H1 (cell line): ENCODE data around the gene DDX42. TPM values are rescaled to one million over a fixed set of nuclear protein-coding genes. Genes with fewer than 3 reads are reported as not detected.

ENCODE experiments used
- CTCF ChIA-PET: fragments of 300-600 bp; sonication (Branson Sonifier 250); formaldehyde crosslinking; loops from one replicate; lab custom pipeline; 2021; ENCODE audit not compliant: partially characterized antibody; lab: Charles Lee
- POLR2A ChIA-PET: fragments of 300-600 bp; sonication (Branson Sonifier 250); formaldehyde crosslinking; loops from one replicate; lab custom pipeline; 2021; ENCODE audit warnings: inconsistent platforms; ENCODE audit not compliant: partially characterized antibody; lab: Charles Lee
- DNase-seq, 2 experiments: peaks; one replicate each; pipeline versions ENCODE4 v3.0.0 to v3.0.0-alpha.2; 2010 to 2022; ENCODE audit warnings: low spot score in 2 of 2, low read depth in 1 of 2, mixed read lengths in 1 of 2
- FAIRE-seq: peaks from 2 replicates; lab custom pipeline; 2011; peaks lifted over from hg19 to GRCh38; lab: Jason Lieb, UNC
- H2AFZ ChIP-seq: 2 replicates; pipeline ENCODE4 v1.8.1; 2012; ENCODE audit warnings: low read length, inconsistent platforms
- H2AK5ac ChIP-seq: 2 replicates; pipeline ENCODE4 v1.6.1; 2013; ENCODE audit warnings: low read depth, low read length
- H2BK120ac ChIP-seq: replicated peaks from 2 replicates; pipeline ENCODE3; 2013; ENCODE audit warnings: low read depth, low read length, inconsistent platforms
- H2BK12ac ChIP-seq: 2 replicates; pipeline ENCODE4 v1.6.1; 2013; ENCODE audit warnings: low read depth, low read length
- H2BK15ac ChIP-seq: 2 replicates; pipeline ENCODE4 v1.6.1; 2013; ENCODE audit warnings: low read length
- H2BK20ac ChIP-seq: 2 replicates; pipeline ENCODE4 v1.6.1; 2013; ENCODE audit warnings: low read length
- H2BK5ac ChIP-seq: 2 replicates; pipeline ENCODE4 v1.6.1; 2013; ENCODE audit warnings: low read depth, low read length
- H3K14ac ChIP-seq: 2 replicates; pipeline ENCODE4 v1.6.1; 2013; ENCODE audit warnings: inconsistent platforms; ENCODE audit not compliant: insufficient read length
- H3K18ac ChIP-seq: 2 replicates; pipeline ENCODE4 v1.6.1; 2013; ENCODE audit warnings: low read length; ENCODE audit errors: extremely low read depth
- H3K23ac ChIP-seq: 2 replicates; pipeline ENCODE4 v1.6.1; 2013; ENCODE audit warnings: inconsistent platforms; ENCODE audit not compliant: insufficient read length
- H3K23me2 ChIP-seq: 2 replicates; pipeline ENCODE4 v1.6.1; 2013; ENCODE audit warnings: low read depth, low read length
- H3K27ac ChIP-seq: 2 replicates; pipeline ENCODE4 v1.6.1; 2011; ENCODE audit warnings: low read depth, low read length, inconsistent platforms
- H3K27me3 ChIP-seq, 4 experiments: replicated peaks in 1 of 4; 1 replicate in 1 of 4; 2 replicates in 3 of 4; pipeline versions ENCODE4 v1.6.1 to v1.8.1; 2011 to 2013; ENCODE audit warnings: low read length in 3 of 4, mild to moderate bottlenecking in 3 of 4, inconsistent platforms in 2 of 4, mixed read lengths in 2 of 4, moderate library complexity in 1 of 4; ENCODE audit not compliant: control insufficient read depth in 3 of 4, insufficient read depth in 3 of 4; ENCODE audit errors: extremely low read depth in 1 of 4
- H3K36me3 ChIP-seq, 4 experiments: 2 replicates each; pipeline versions ENCODE4 v1.6.1 to v1.8.1; 2011 to 2013; ENCODE audit warnings: mild to moderate bottlenecking in 4 of 4, low read length in 3 of 4, moderate library complexity in 2 of 4, control low read depth in 1 of 4, inconsistent platforms in 1 of 4; ENCODE audit not compliant: insufficient read depth in 4 of 4, control insufficient read depth in 2 of 4
- H3K4ac ChIP-seq: replicated peaks from 2 replicates; pipeline ENCODE3; 2013; ENCODE audit warnings: low read length, low read depth, mixed read lengths, inconsistent platforms; ENCODE audit not compliant: insufficient read length
- H3K4me1 ChIP-seq, 4 experiments: replicated peaks in 1 of 4; 1 replicate in 1 of 4; 2 replicates in 3 of 4; pipeline versions ENCODE4 v1.6.1 to v1.8.1; 2011 to 2013; ENCODE audit warnings: low read length in 3 of 4, inconsistent platforms in 2 of 4, mixed read lengths in 1 of 4; ENCODE audit not compliant: insufficient read depth in 4 of 4, control insufficient read depth in 3 of 4
- H3K4me2 ChIP-seq, 2 experiments: 2 replicates each; pipeline versions ENCODE4 v1.6.1 to v1.8.1; 2011 to 2013; ENCODE audit warnings: low read depth in 2 of 2, low read length in 2 of 2, control low read depth in 1 of 2, inconsistent platforms in 1 of 2, mild to moderate bottlenecking in 1 of 2; ENCODE audit not compliant: insufficient read depth in 1 of 2
- H3K4me3 ChIP-seq, 4 experiments: fragments of 200-600, 300-600 bp in 1 of 4; sonication (generic), shearing (Covaris generic), sonication (Bioruptor Twin) in 1 of 4; 2 replicates each; pipeline versions ENCODE4 v1.5.1 to v1.8.1; 2011 to 2016; ENCODE audit warnings: low read length in 4 of 4, low read depth in 3 of 4, control low read depth in 2 of 4, inconsistent platforms in 2 of 4, mild to moderate bottlenecking in 2 of 4, mixed read lengths in 1 of 4, moderate library complexity in 1 of 4; ENCODE audit not compliant: insufficient read depth in 2 of 4; ENCODE audit errors: extremely low read depth in 1 of 4
- H3K56ac ChIP-seq: replicated peaks from 2 replicates; pipeline ENCODE3; 2013; ENCODE audit warnings: low read depth, mild to moderate bottlenecking, mixed read lengths, low read length, inconsistent platforms; ENCODE audit not compliant: insufficient read length
- H3K79me1 ChIP-seq: 2 replicates; pipeline ENCODE4 v1.6.1; 2013; ENCODE audit warnings: low read depth, low read length, control low read depth
- H3K79me2 ChIP-seq, 2 experiments: 2 replicates each; pipeline versions ENCODE4 v1.6.1 to v1.8.1; 2012 to 2013; ENCODE audit warnings: low read length in 2 of 2, mild to moderate bottlenecking in 2 of 2, inconsistent platforms in 1 of 2; ENCODE audit not compliant: insufficient read depth in 2 of 2, control insufficient read depth in 1 of 2
- H3K9ac ChIP-seq, 4 experiments: replicated peaks in 1 of 4; 1 replicate in 1 of 4; 2 replicates in 3 of 4; pipeline versions ENCODE4 v1.6.1 to v1.8.1; 2011 to 2013; ENCODE audit warnings: low read depth in 3 of 4, low read length in 3 of 4, control low read depth in 2 of 4, mild to moderate bottlenecking in 2 of 4, moderate library complexity in 2 of 4, inconsistent platforms in 1 of 4; ENCODE audit errors: extremely low read depth in 1 of 4
- H3K9me3 ChIP-seq, 2 experiments: 2 replicates each; pipeline versions ENCODE4 v1.6.1 to v1.8.1; 2012 to 2013; ENCODE audit warnings: mild to moderate bottlenecking in 2 of 2, moderate library complexity in 2 of 2, control low read depth in 1 of 2, inconsistent platforms in 1 of 2, low read depth in 1 of 2, low read length in 1 of 2, mixed read lengths in 1 of 2; ENCODE audit not compliant: insufficient read depth in 2 of 2
- H4K20me1 ChIP-seq, 2 experiments: replicated peaks in 1 of 2; 2 replicates each; pipeline versions ENCODE3 to v1.8.1; 2011 to 2013; ENCODE audit warnings: inconsistent platforms in 2 of 2, low read length in 2 of 2, mild to moderate bottlenecking in 1 of 2; ENCODE audit not compliant: insufficient read depth in 2 of 2, control insufficient read depth in 1 of 2
- H4K5ac ChIP-seq: 2 replicates; pipeline ENCODE4 v1.6.1; 2013; ENCODE audit warnings: low read length, low read depth, mixed read lengths, inconsistent platforms; ENCODE audit not compliant: insufficient read length
- H4K8ac ChIP-seq: 2 replicates; pipeline ENCODE4 v1.8.0; 2013; ENCODE audit warnings: mild to moderate bottlenecking, moderate library complexity, low read length, inconsistent platforms; ENCODE audit not compliant: insufficient read depth; ENCODE audit errors: extremely low read depth
- H4K91ac ChIP-seq: replicated peaks from 2 replicates; pipeline ENCODE3; 2013; ENCODE audit warnings: low read length, mixed read lengths, inconsistent platforms; ENCODE audit not compliant: insufficient read length
- CBX5 ChIP-seq: fragments of 300-800, 300-1000 bp; sonication (generic); IDR thresholded peaks from 2 replicates; pipeline ENCODE4 v1.7.1; 2016; ENCODE audit warnings: antibody characterized with exemption, low read length, low read depth
- CEBPB ChIP-seq: IDR thresholded peaks from 2 replicates; pipeline ENCODE4 v1.6.1; 2012; ENCODE audit warnings: low read depth, low read length
- CREB1 ChIP-seq: IDR thresholded peaks from 2 replicates; pipeline ENCODE4 v1.6.1; 2012; ENCODE audit warnings: inconsistent platforms
- CTBP2 ChIP-seq: IDR thresholded peaks from 2 replicates; pipeline ENCODE4 v1.7.0; 2011; ENCODE audit warnings: borderline replicate concordance, mild to moderate bottlenecking, moderate library complexity, mixed read lengths, low read length; ENCODE audit not compliant: insufficient read depth, insufficient read length
- E2F6 ChIP-seq: IDR thresholded peaks from 2 replicates; pipeline ENCODE4 v1.6.1; 2012; ENCODE audit warnings: inconsistent platforms
- POLR2A ChIP-seq, 2 experiments: IDR thresholded peaks; 1 replicate in 1 of 2; 2 replicates in 1 of 2; pipeline ENCODE4 v1.6.1; 2011; ENCODE audit warnings: low read depth in 2 of 2, low read length in 2 of 2, mild to moderate bottlenecking in 2 of 2; ENCODE audit errors: control extremely low read depth in 1 of 2
- POU5F1 ChIP-seq: IDR thresholded peaks from 2 replicates; pipeline ENCODE4 v1.6.1; 2011; ENCODE audit warnings: low read depth, mild to moderate bottlenecking, low read length, moderate library complexity
- RAD21 ChIP-seq, 2 experiments: IDR thresholded peaks in 1 of 2; conservative IDR thresholded peaks in 1 of 2; 2 replicates each; pipeline ENCODE4 v1.6.1; 2011; ENCODE audit warnings: low read depth in 2 of 2, low read length in 2 of 2, improper control_type of control experiment in 1 of 2, inconsistent platforms in 1 of 2, mild to moderate bottlenecking in 1 of 2, moderate library complexity in 1 of 2
- SAP30 ChIP-seq: fragments of 300-600 bp; sonication (generic); IDR thresholded peaks from 2 replicates; pipeline ENCODE4 v1.7.1; 2012; ENCODE audit warnings: low read length, moderate library complexity, mild to moderate bottlenecking, inconsistent platforms; ENCODE audit not compliant: insufficient read depth, insufficient replicate concordance
- SIRT6 ChIP-seq: IDR thresholded peaks from one replicate; pipeline ENCODE4 v1.7.1; 2012; ENCODE audit warnings: low read length, inconsistent platforms
- SIX5 ChIP-seq: IDR thresholded peaks from 2 replicates; pipeline ENCODE4 v1.6.1; 2011; ENCODE audit warnings: mild to moderate bottlenecking, low read depth, low read length
- YY1 ChIP-seq: IDR thresholded peaks from 2 replicates; pipeline ENCODE4 v1.6.1; 2011; ENCODE audit warnings: low read depth, mild to moderate bottlenecking, low read length
- WGBS, 2 experiments: shearing (Covaris generic) in 1 of 2; methylation state at CpG; one replicate each; pipeline versions ENCODE4 v1.1.6 to v1.1.7; 2013 to 2015; ENCODE audit warnings: low lambda C conversion rate in 2 of 2, mixed read lengths in 2 of 2, inconsistent platforms in 1 of 2, low coverage in 1 of 2, missing lambda C conversion rate in 1 of 2; ENCODE audit not compliant: insufficient replicate concordance in 2 of 2, insufficient coverage in 1 of 2, insufficient read length in 1 of 2; ENCODE audit errors: extremely low coverage in 1 of 2, missing lambda C conversion rate in 1 of 2; 5-methylcytosine and 5-hydroxymethylcytosine counted together
- polyA plus RNA-seq, 7 experiments: library from polyadenylated mRNA; depleted of rRNA in 3 of 7; stranded (reverse) in 5 of 7; unstranded in 2 of 7; fragments of >200 nt in 5 of 7; fragments of 200-250 nt in 2 of 7; gene quantifications; 1 replicate in 5 of 7; 2 replicates in 1 of 7; 4 replicates in 1 of 7; pipeline versions ENCODE4 v1.2.1 to v1.2.3, GENCODE V29; 2011 to 2013; ENCODE audit warnings: missing spikeins in 2 of 7, mixed read lengths in 2 of 7
- total RNA-seq: library from RNA; stranded (reverse); fragmentation: NEBNext Ultra II Directional; extraction: Animal tissue kit (Norgen Biotek cat#: 25700); gene quantifications from 2 replicates; pipeline ENCODE4 v1.2.1, GENCODE V29; 2021

DDX42 gene
- total and polyA plus RNA-seq, 2 of the 8 experiments (the other 6 are each of a cell fraction or from before 2014, with no cell fraction given) = 40.6 to 114 TPM

- H3K36me3 ChIP-seq = peaks cover 48 to 72% (median 64%) of the 10 kb centered on the region in 4 experiments
- CTCF ChIA-PET = interaction anchor here (0.7 to 7.5 kb wide), 3 partner anchors 9 to 24 kb away, joined by 3 to 61 read pairs (median 4); no protein-coding TSS in a partner anchor
- 95% methylated on average over 12 of the region's 13 CpGs; no CpG with 5 or more reads in 1 of the 2 experiments for WGBS, 2 experiments
- TF ChIP-seq POU5F1 = no peak
- no peak for TF ChIP-seq CEBPB
- TF ChIP-seq POLR2A (IDR thresholded peaks at IDR 0.05; ENCODE audit: control extremely low read depth in 1 of 2, low read depth in 2 of 2, low read length in 2 of 2) = no peak
- no peak for TF ChIP-seq E2F6
- no peak for TF ChIP-seq CTBP2
- no peak for TF ChIP-seq CREB1
- no peak for TF ChIP-seq YY1
- TF ChIP-seq CBX5 = no peak
- TF ChIP-seq SAP30 = no peak
- TF ChIP-seq RAD21 (IDR thresholded peaks at IDR 0.05 in 1 of 2, conservative IDR thresholded peaks at IDR 0.05 in 1 of 2; ENCODE audit: low read depth in 2 of 2, low read length in 2 of 2) = no peak
- TF ChIP-seq SIX5 = no peak
- TF ChIP-seq SIRT6 = no peak
Observed at GRCh38 chr17:63823659-63824331, 49.8 kb downstream of the DDX42 start.

More at GRCh38 chr17:63823659-63824331, 49.8 kb downstream of the DDX42 start:
- Histone ChIP-seq H4K5ac (no peak overlapping the region), H4K8ac (peak overlapping the region; percentile 17; the same call in 1 of the 2 replicates), H3K27ac (no peak overlapping the region), H3K14ac (no peak overlapping the region), H2BK5ac (no peak overlapping the region), H3K23me2 (peaks cover 8% of the 10 kb centered on the region), H3K4me3 (no peak overlapping the region), H4K20me1 (peaks cover 5 to 22% of the 10 kb centered on the region in 2 experiments), H3K4ac (no peak overlapping the region), H2AFZ (no peak overlapping the region), H2BK120ac (no peak overlapping the region), H2BK15ac (no peak overlapping the region), H4K91ac (no peak overlapping the region), H2BK20ac (no peak overlapping the region), H3K56ac (no peak overlapping the region), H3K4me1 (peaks cover 0 to 3% (median 0%) of the 10 kb centered on the region in 4 experiments; a peak in 1 of 7 replicates), H3K9me3 (no peaks in the 10 kb centered on the region), H3K9ac (no peak overlapping the region), H3K79me1 (peaks cover 9% of the 10 kb centered on the region; the same call in 1 of the 2 replicates), H2BK12ac (no peak overlapping the region), H3K79me2 (peaks cover 0 to 31% of the 10 kb centered on the region in 2 experiments; a peak in 3 of 4 replicates), H3K4me2 (no peak overlapping the region), H3K18ac (no peak overlapping the region), H2AK5ac (no peak overlapping the region), H3K23ac (no peak overlapping the region), H3K27me3 (no peaks in the 10 kb centered on the region)
- POLR2A ChIA-PET = interaction anchor here (1.1 to 32.3 kb wide), 7 partner anchors 3 to 81 kb away, joined by 3 to 593 read pairs (median 7); partner anchors contain the start of genes CCDC47, DDX42, FTSJ3 and PSMC5
- no peak for DNase-seq
- FAIRE-seq = no peak
